LHCN-M2 (cell line): Measurements from ENCODE around the gene GPR17. TPM values are rescaled to one million over a fixed set of nuclear protein-coding genes. Genes with fewer than 3 reads are reported as not detected.
A peak's percentile ranks its signal among the peaks of the same experiment; 100 is the strongest.

Source experiments
- DNase-seq: peaks from one replicate; pipeline ENCODE4 v3.0.0-alpha.2; 2012; ENCODE audit warnings: low read depth
- polyA plus RNA-seq: library from polyadenylated mRNA; unstranded; fragments of >200 nt; gene quantifications from one replicate; pipeline ENCODE4 v1.2.1, GENCODE V29; 2012; ENCODE audit warnings: missing spikeins
- total RNA-seq: library from RNA; depleted of rRNA; stranded (reverse); fragments of >200 nt; gene quantifications from 2 replicates; pipeline ENCODE4 v1.2.3, GENCODE V29; 2014; rRNA removed

The GPR17 gene
- total RNA-seq: not detected in 2 replicates
- polyA plus RNA-seq: 1.3 TPM

- DNase-seq: no peak
Measured at GRCh38 chr2:127645395-127646291, at the start of gene GPR17. Gene GPR17 (plus strand): TSS chr2:127646153. CDS start chr2:127650736, 4,583 bp downstream.

- DNase-seq: no peak
Measured at GRCh38 chr2:127596311-127597045, 49.5 kb upstream of the GPR17 start.

GRCh38 chr2:127597046-127597983 lies 48.6 kb upstream of the GPR17 start:
- no peak for DNase-seq

- DNase-seq: peak; percentile 54
Measured at GRCh38 chr2:127597984-127598380, 48.0 kb upstream of the GPR17 start.

GRCh38 chr2:127598711-127599110 lies 47.2 kb upstream of the GPR17 start:
- DNase-seq: peak; percentile 26

GRCh38 chr2:127599211-127599610 lies 46.7 kb upstream of the GPR17 start:
- DNase-seq: peak; percentile 25

- no peak for DNase-seq
Measured at GRCh38 chr2:127604986-127605385, 41.0 kb upstream of the GPR17 start.

- no peak for DNase-seq
Measured at GRCh38 chr2:127605691-127606263, 40.2 kb upstream of the GPR17 start.

GRCh38 chr2:127606625-127607398 lies 39.1 kb upstream of the GPR17 start:
- no peak for DNase-seq

- DNase-seq: no peak
Measured at GRCh38 chr2:127607399-127607908, 38.5 kb upstream of the GPR17 start.

- no peak for DNase-seq
Measured at GRCh38 chr2:127608061-127609030, 37.6 kb upstream of the GPR17 start.

- no peak for DNase-seq
Measured at GRCh38 chr2:127609031-127609751, 36.8 kb upstream of the GPR17 start.

GRCh38 chr2:127609818-127610217 lies 36.1 kb upstream of the GPR17 start:
- no peak for DNase-seq

- DNase-seq: no peak
Measured at GRCh38 chr2:127610561-127610960, 35.4 kb upstream of the GPR17 start.

- DNase-seq: no peak
Measured at GRCh38 chr2:127611076-127611925, 34.7 kb upstream of the GPR17 start.

GRCh38 chr2:127612111-127612822 lies 33.7 kb upstream of the GPR17 start:
- no peak for DNase-seq

GRCh38 chr2:127614246-127614645 lies 31.7 kb upstream of the GPR17 start:
- DNase-seq: no peak
